Measurements from ENCODE around the gene MINDY4. TPM values are rescaled to one million over a fixed set of nuclear protein-coding genes. Genes with fewer than 3 reads are reported as not detected.

MINDY4 gene
- polyA plus RNA-seq, 2 donors: 1.3 to 1.4 TPM

DNA sequence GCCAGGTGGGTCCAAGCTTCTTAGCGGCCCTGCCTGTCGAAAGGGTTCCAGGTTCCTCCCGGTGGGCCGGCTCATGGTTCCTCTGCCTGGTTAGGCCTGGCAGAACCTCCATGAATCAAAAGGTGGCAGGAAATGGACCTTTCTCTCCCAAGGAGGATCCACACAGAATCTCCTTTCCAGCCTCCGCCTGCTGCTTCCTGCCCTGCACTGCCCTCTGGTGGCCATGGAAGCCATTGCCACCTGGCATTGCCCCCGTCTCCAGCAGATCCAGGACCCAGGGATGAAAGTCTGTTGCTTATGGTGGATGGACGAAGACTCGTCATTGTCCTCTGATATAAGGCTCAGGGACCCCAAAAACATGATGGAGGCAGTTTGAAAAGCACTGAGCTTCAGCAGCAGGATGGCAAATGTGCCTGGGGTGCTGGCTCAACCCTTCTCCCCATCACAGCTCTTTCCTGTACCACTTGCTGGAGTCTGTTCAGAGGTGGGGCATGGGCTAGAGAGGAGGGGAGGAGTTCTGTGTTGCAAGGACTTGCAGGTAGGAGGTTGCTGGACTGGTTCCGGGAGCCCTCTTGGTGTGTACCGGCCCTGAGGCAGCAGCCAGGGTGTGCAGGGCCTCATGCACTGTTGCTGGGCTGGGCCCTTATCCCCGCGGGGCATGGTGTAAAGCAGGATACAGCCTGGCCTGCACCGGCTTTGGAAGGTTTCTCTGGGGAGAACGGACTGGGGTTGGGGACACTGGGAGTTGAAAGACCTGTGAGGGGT lies 30.6 kb upstream of the MINDY4 start:
- Histone ChIP-seq H3K36me3 (ENCODE audit: control insufficient read depth in 2 of 2, insufficient read depth in 2 of 2, low read length in 1 of 2) (no peaks in the 10 kb centered on the region), H3K4me1 (ENCODE audit: control insufficient read depth in 2 of 2, insufficient read depth in 2 of 2, low read length in 1 of 2) (peaks cover 0 to 7% of the 10 kb centered on the region in 2 donors)
- WGBS, 2 donors: 23 to 31% methylated on average over 14 of the region's 14 CpGs

DNA sequence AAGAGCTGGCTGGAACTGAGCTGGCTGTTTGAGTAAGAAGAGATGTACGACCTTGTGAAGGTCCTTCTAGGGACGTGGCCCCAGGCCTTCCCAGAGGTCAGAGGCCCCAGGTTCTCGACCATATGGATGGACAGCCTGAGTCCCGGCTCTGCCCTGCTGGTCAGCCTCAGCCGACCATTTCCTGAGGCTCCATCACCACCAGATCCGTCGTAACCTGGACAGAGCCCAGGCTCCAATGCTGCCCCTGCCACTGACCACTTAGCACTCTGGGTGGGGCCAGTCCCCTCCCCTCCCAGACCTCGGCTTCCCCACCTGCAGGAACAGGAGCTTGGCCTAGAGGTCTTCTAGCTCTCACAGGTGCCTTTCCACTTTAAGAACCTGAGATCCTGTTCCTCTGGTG lies 29.9 kb upstream of the MINDY4 start:
- H3K27ac ChIP-seq (ENCODE audit: low read depth in 2 of 2, low read length in 1 of 2): no peak overlapping the region
- no peak overlapping the region for H3K4me3 ChIP-seq (ENCODE audit: low read depth in 1 of 2, low read length in 2 of 2)
- no peaks in the 10 kb centered on the region for H3K27me3 ChIP-seq (ENCODE audit: control insufficient read depth in 1 of 2, insufficient read depth in 2 of 2, low read length in 2 of 2)
- H3K4me1 ChIP-seq (ENCODE audit: control insufficient read depth in 2 of 2, insufficient read depth in 2 of 2, low read length in 1 of 2): peaks cover 0 to 7% of the 10 kb centered on the region in 2 donors
- H3K9me3 ChIP-seq (ENCODE audit: control insufficient read depth in 2 of 2, insufficient read depth in 1 of 2, low read depth in 1 of 2, low read length in 1 of 2): no peaks in the 10 kb centered on the region
- WGBS, 2 donors: 83% methylated on average over 8 of the region's 8 CpGs
- H3K36me3 ChIP-seq (ENCODE audit: control insufficient read depth in 2 of 2, insufficient read depth in 2 of 2, low read length in 1 of 2): no peaks in the 10 kb centered on the region

More for the DNA sequence above, 30.6 kb upstream of the MINDY4 start:
- H3K9me3 ChIP-seq (ENCODE audit: control insufficient read depth in 2 of 2, insufficient read depth in 1 of 2, low read depth in 1 of 2, low read length in 1 of 2): no peaks in the 10 kb centered on the region
- H3K27me3 ChIP-seq (ENCODE audit: control insufficient read depth in 1 of 2, insufficient read depth in 2 of 2, low read length in 2 of 2): no peaks in the 10 kb centered on the region
- H3K27ac ChIP-seq (ENCODE audit: low read depth in 2 of 2, low read length in 1 of 2): no peak overlapping the region
- no peak overlapping the region for H3K4me3 ChIP-seq (ENCODE audit: low read depth in 1 of 2, low read length in 2 of 2)

DNA sequence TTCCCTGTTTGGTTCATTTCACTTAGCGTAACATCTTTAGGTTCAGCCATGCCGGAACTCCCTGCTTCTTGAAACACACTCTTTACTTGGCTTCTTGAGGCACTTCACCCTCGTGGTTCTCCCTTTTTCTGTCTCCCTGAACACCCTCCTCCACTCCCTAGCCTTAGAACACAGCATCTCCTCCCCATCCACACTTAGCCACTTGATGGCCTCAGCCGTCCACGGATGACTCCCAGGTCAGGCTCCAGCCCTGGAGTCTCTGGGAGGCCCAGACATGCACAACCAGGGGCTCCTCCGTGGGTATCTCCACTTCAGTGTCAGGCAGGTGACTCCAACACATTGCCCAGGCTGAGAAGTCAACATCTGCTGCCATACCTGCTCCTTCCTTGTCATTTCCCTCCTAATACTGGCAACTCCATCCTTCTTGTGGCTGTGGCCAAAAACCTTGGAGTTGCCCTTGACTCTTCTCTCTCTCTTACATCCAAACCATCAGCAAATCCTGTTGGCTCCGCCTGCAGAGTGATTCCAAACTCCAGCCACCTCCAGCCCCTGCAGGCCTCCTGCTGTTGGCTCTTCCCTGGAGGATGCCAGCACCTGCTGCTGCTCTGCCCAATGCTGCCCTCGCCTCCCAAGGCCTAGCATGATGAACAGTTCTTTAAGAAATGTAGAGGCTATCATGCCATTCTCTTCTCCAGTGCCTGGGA lies 27.7 kb upstream of the MINDY4 start:
- Histone ChIP-seq H3K4me1 (ENCODE audit: control insufficient read depth in 2 of 2, insufficient read depth in 2 of 2, low read length in 1 of 2) (peaks cover 0 to 7% of the 10 kb centered on the region in 2 donors), H3K27ac (ENCODE audit: low read depth in 2 of 2, low read length in 1 of 2) (no peak overlapping the region), H3K4me3 (ENCODE audit: low read depth in 1 of 2, low read length in 2 of 2) (no peak overlapping the region), H3K36me3 (ENCODE audit: control insufficient read depth in 2 of 2, insufficient read depth in 2 of 2, low read length in 1 of 2) (no peaks in the 10 kb centered on the region), H3K27me3 (ENCODE audit: control insufficient read depth in 1 of 2, insufficient read depth in 2 of 2, low read length in 2 of 2) (no peaks in the 10 kb centered on the region), H3K9me3 (ENCODE audit: control insufficient read depth in 2 of 2, insufficient read depth in 1 of 2, low read depth in 1 of 2, low read length in 1 of 2) (no peaks in the 10 kb centered on the region)
- 69 to 79% methylated on average over 8 of the region's 8 CpGs for WGBS, 2 donors

DNA sequence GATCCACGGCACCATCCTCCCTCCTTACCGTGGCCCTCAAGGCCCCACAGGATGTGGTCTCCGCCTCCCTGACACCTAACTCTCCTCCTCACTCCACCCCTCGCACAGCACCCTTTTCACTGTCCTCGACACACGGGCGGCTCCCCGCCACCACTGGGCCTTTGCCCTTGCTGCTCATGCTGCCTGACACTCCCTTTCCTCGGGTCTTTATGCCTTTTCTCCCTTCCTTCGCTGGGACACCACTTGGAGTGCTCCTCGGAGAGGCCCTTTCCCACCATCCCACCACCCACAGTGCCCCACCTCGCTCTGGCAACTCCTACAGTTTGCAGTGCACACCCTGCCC lies 27.2 kb upstream of the MINDY4 start:
- Histone ChIP-seq H3K4me3 (ENCODE audit: low read depth in 1 of 2, low read length in 2 of 2) (no peak overlapping the region), H3K27ac (ENCODE audit: low read depth in 2 of 2, low read length in 1 of 2) (no peak overlapping the region), H3K36me3 (ENCODE audit: control insufficient read depth in 2 of 2, insufficient read depth in 2 of 2, low read length in 1 of 2) (no peaks in the 10 kb centered on the region), H3K27me3 (ENCODE audit: control insufficient read depth in 1 of 2, insufficient read depth in 2 of 2, low read length in 2 of 2) (no peaks in the 10 kb centered on the region), H3K4me1 (ENCODE audit: control insufficient read depth in 2 of 2, insufficient read depth in 2 of 2, low read length in 1 of 2) (peaks cover 0 to 7% of the 10 kb centered on the region in 2 donors), H3K9me3 (ENCODE audit: control insufficient read depth in 2 of 2, insufficient read depth in 1 of 2, low read depth in 1 of 2, low read length in 1 of 2) (no peaks in the 10 kb centered on the region)
- 84 to 88% methylated on average over 11 to 12 of the region's 12 CpGs for WGBS, 2 donors

DNA sequence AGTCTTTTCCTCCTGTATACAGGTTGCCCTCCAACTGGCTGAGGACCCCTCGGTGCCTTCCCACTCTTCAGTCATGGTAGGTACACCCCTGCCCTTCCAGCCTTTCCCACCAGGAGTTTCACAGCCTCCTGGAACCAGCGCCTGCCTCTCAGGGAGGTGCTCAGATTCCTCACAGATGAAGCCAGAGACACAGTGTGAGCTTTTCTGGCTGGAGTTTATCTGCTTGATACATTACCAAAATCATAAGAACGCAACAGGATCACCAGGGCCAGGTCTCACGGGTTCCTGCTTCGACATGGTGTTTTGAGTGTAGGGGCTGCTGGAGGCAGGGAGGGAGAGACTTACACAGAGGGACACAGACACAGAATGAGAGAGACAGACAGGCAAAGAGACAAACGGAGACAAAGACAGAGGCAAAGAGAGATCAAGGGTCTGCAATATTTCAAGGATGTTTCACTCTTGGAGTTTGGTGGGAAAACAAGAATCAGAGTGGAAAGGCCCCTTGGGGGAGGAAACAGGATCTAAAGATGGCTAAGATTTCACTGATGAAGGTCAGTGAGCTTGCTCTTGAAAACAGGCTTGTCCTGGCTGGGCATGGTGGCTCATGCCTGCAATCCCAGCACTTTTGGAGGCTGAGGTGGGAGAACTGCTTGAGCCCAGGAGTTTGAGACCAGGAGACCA lies 25.8 kb upstream of the MINDY4 start:
- Histone ChIP-seq H3K9me3 (ENCODE audit: control insufficient read depth in 2 of 2, insufficient read depth in 1 of 2, low read depth in 1 of 2, low read length in 1 of 2) (peaks cover 0 to 1% of the 10 kb centered on the region in 2 donors), H3K36me3 (ENCODE audit: control insufficient read depth in 2 of 2, insufficient read depth in 2 of 2, low read length in 1 of 2) (no peaks in the 10 kb centered on the region), H3K4me3 (ENCODE audit: low read depth in 1 of 2, low read length in 2 of 2) (no peak overlapping the region), H3K4me1 (ENCODE audit: control insufficient read depth in 2 of 2, insufficient read depth in 2 of 2, low read length in 1 of 2) (peaks cover 0 to 5% of the 10 kb centered on the region in 2 donors), H3K27ac (ENCODE audit: low read depth in 2 of 2, low read length in 1 of 2) (no peak overlapping the region), H3K27me3 (ENCODE audit: control insufficient read depth in 1 of 2, insufficient read depth in 2 of 2, low read length in 2 of 2) (no peaks in the 10 kb centered on the region)
- WGBS, 2 donors: 78 to 82% methylated on average over 6 of the region's 6 CpGs

DNA sequence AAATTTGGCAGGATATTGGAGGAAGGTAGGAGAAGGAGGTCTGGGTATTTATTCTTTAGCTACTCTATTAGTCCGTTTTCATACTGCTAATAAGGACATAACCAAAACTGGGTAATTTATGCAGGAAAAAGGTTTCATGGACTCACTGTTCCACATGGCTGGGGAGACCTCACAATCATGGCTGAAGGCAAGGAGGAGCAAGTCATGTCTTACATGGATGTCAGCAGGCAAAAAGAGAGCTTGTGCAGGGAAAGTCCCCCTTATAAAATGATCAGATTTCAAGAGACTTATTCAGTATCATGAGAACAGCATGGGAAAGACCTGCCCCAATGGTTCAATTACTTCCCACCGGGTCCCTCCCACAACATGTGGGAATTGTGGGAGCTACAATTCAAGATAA lies 21.2 kb upstream of the MINDY4 start:
- Histone ChIP-seq H3K4me3 (ENCODE audit: low read depth in 1 of 2, low read length in 2 of 2) (no peak overlapping the region), H3K36me3 (ENCODE audit: control insufficient read depth in 2 of 2, insufficient read depth in 2 of 2, low read length in 1 of 2) (no peaks in the 10 kb centered on the region), H3K4me1 (ENCODE audit: control insufficient read depth in 2 of 2, insufficient read depth in 2 of 2, low read length in 1 of 2) (peaks cover 0 to 5% of the 10 kb centered on the region in 2 donors), H3K9me3 (ENCODE audit: control insufficient read depth in 2 of 2, insufficient read depth in 1 of 2, low read depth in 1 of 2, low read length in 1 of 2) (peaks cover 0 to 1% of the 10 kb centered on the region in 2 donors), H3K27ac (ENCODE audit: low read depth in 2 of 2, low read length in 1 of 2) (no peak overlapping the region), H3K27me3 (ENCODE audit: control insufficient read depth in 1 of 2, insufficient read depth in 2 of 2, low read length in 2 of 2) (no peaks in the 10 kb centered on the region)
- WGBS, 2 donors: 83 to 94% methylated on average over 2 of the region's 2 CpGs

DNA sequence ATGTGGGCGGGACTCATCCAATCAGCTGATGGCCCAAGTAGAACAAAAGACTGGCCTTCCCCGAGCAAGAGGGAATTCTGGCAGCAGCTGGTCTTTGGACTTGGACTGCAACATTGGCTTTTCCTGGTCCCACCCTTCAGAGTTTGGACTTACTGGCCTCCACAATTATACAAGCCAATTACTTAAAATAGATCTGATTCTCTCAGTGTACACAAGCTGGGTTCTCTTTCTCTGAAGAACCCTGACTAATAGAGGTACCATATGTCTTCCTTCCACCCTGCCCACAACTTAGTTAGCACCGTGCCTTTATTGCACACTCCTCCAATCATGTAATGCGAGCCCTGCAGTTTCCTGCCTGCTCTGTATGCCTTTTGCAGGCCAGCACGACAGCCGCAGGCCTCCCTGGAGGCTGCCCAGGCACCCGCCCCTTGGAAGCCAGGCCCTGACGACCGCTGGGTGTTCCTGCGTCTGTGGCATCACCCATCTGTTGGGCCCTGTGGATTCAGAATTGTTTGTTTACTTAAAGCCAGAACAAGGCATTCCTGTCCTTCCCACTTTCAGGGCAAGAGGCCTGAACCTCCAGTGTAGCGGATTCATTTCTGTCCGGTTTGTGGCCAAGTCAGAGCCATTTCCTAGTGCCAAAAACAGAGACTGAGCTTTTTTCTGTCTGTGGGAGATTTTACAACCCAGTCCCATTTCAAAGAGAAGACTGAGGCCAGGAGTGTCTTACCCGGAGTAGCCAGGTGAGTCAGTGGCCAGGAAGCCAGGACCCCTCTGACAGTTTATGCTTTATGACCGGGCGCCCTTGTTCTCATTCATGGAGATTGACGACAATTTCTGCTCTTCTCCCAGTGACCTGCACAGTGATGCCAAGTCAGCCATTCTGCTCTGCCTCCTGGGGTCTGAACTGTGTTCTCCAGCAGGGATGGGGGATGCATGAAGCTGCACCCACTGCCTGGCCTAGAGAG lies 20.2 kb upstream of the MINDY4 start:
- 53 to 66% methylated on average over 16 of the region's 16 CpGs for WGBS, 2 donors
- H3K9me3 ChIP-seq (ENCODE audit: control insufficient read depth in 2 of 2, insufficient read depth in 1 of 2, low read depth in 1 of 2, low read length in 1 of 2): peaks cover 0 to 1% of the 10 kb centered on the region in 2 donors
- peaks cover 5% of the 10 kb centered on the region in 2 donors for H3K4me1 ChIP-seq (ENCODE audit: control insufficient read depth in 2 of 2, insufficient read depth in 2 of 2, low read length in 1 of 2)
- H3K27ac ChIP-seq (ENCODE audit: low read depth in 2 of 2, low read length in 1 of 2): peak overlapping the region; percentile 65 to 78
- no peaks in the 10 kb centered on the region for H3K27me3 ChIP-seq (ENCODE audit: control insufficient read depth in 1 of 2, insufficient read depth in 2 of 2, low read length in 2 of 2)
- no peak overlapping the region for H3K4me3 ChIP-seq (ENCODE audit: low read depth in 1 of 2, low read length in 2 of 2)
- no peaks in the 10 kb centered on the region for H3K36me3 ChIP-seq (ENCODE audit: control insufficient read depth in 2 of 2, insufficient read depth in 2 of 2, low read length in 1 of 2)

DNA sequence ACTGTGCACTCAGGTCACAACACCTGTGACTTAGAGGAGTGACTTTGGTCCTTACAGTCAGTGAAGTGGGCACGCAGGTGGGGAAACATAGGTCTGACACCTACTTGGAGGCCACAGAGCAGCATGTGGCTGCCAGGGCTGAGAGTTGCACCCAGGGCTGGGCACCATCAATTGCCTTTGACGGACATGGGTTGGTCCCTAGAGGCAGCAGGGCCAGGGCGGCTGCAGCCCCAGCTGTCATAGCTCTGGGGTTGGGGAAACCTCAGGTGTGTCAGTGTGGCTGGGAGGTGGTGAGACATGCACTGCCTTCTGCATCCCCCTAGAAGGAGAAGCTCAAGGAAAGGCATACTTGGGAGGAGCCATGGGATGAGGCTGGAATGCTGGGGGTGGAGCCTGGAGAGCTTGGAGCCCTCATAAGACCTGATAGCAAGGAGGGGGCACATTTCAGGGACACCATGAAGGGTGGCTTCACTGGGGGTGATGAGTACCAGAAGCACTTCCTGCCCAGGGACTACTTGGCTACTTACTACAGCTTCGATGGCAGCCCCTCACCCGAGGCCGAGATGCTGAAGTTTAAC lies 19.4 kb upstream of the MINDY4 start, which contains the start of gene INMT:
Gene INMT, plus strand, starts transcription at position 440 of the 578 bp plus-strand sequence. Its CDS starts 16 bp downstream, at position 456.
- peaks cover 5% of the 10 kb centered on the region in 2 donors for H3K4me1 ChIP-seq (ENCODE audit: control insufficient read depth in 2 of 2, insufficient read depth in 2 of 2, low read length in 1 of 2)
- H3K27ac ChIP-seq (ENCODE audit: low read depth in 2 of 2, low read length in 1 of 2): peak within 1 kb of the TSS; percentile 65 to 78
- H3K27me3 ChIP-seq (ENCODE audit: control insufficient read depth in 1 of 2, insufficient read depth in 2 of 2, low read length in 2 of 2): no peaks in the 10 kb centered on the region
- 65 to 66% methylated on average over 6 of the region's 6 CpGs for WGBS, 2 donors
- peaks cover 0 to 1% of the 10 kb centered on the region in 2 donors for H3K9me3 ChIP-seq (ENCODE audit: control insufficient read depth in 2 of 2, insufficient read depth in 1 of 2, low read depth in 1 of 2, low read length in 1 of 2)
- H3K4me3 ChIP-seq (ENCODE audit: low read depth in 1 of 2, low read length in 2 of 2): peak within 1 kb of the TSS; percentile 0 to 36
- no peaks in the 10 kb centered on the region for H3K36me3 ChIP-seq (ENCODE audit: control insufficient read depth in 2 of 2, insufficient read depth in 2 of 2, low read length in 1 of 2)

All from esophagus (tissue), 2 donors.